IPS-20b (cell line): ENCODE results near the gene CFL2.
"Not testable (repeated sequence)": the region's sequence is repeated elsewhere in the genome, so short reads cannot be mapped to it uniquely, and the experiment has no call there.

Experiments used
- H3K27ac ChIP-seq: one replicate; pipeline ENCODE4 v1.5.1; 2013; ENCODE audit warnings: low read length
- H3K27me3 ChIP-seq: 2 replicates; pipeline ENCODE4 v1.6.1; 2013; ENCODE audit warnings: mild to moderate bottlenecking, low read length, inconsistent platforms; ENCODE audit not compliant: insufficient read depth
- H3K36me3 ChIP-seq: 2 replicates; pipeline ENCODE4 v1.6.1; 2013; ENCODE audit warnings: low read depth, mild to moderate bottlenecking, inconsistent platforms, low read length, moderate library complexity; ENCODE audit not compliant: insufficient read depth
- H3K4me1 ChIP-seq: 2 replicates; pipeline ENCODE4 v1.6.1; 2013; ENCODE audit warnings: mild to moderate bottlenecking, control low read depth, inconsistent platforms, low read length, moderate library complexity; ENCODE audit not compliant: insufficient read depth
- H3K4me3 ChIP-seq: 2 replicates; pipeline ENCODE4 v1.5.1; 2013; ENCODE audit warnings: mild to moderate bottlenecking, low read length, inconsistent platforms
- H3K9ac ChIP-seq: 2 replicates; pipeline ENCODE4 v1.6.1; 2013; ENCODE audit warnings: low read depth, mild to moderate bottlenecking, inconsistent platforms, low read length, moderate library complexity
- H3K9me3 ChIP-seq: 2 replicates; pipeline ENCODE4 v1.6.1; 2013; ENCODE audit warnings: mild to moderate bottlenecking, low read depth, low read length, inconsistent platforms; ENCODE audit not compliant: insufficient read depth

The CFL2 gene

GRCh38 chr14:34714320-34715126 is at the start of gene CFL2:
TSS of gene CFL2 (minus strand) at chr14:34714593. CDS start at chr14:34714540, 53 bp downstream.
- Histone ChIP-seq H3K9me3 (no peaks in the 10 kb centered on the region), H3K9ac (peak within 1 kb of the TSS; percentile 99), H3K27me3 (peaks cover 15% of the 10 kb centered on the region), H3K4me1 (peaks cover 5% of the 10 kb centered on the region; the same call in 1 of the 2 replicates), H3K36me3 (peaks cover 18% of the 10 kb centered on the region), H3K4me3 (peak within 1 kb of the TSS; percentile 100), H3K27ac (no peak within 1 kb of the TSS)

GRCh38 chr14:34755215-34755614 is 40.8 kb upstream of the CFL2 start:
- H3K9me3 ChIP-seq: no peaks in the 10 kb centered on the region
- no peak overlapping the region for H3K27ac ChIP-seq
- peaks cover 22% of the 10 kb centered on the region; the same call in 1 of the 2 replicates for H3K36me3 ChIP-seq
- H3K4me3 ChIP-seq: no peak overlapping the region
- H3K27me3 ChIP-seq: no peaks in the 10 kb centered on the region
- no peak overlapping the region for H3K9ac ChIP-seq
- no peaks in the 10 kb centered on the region for H3K4me1 ChIP-seq

- Histone ChIP-seq H3K27me3 (no peaks in the 10 kb centered on the region), H3K27ac (no peak overlapping the region), H3K36me3 (peaks cover 18% of the 10 kb centered on the region; the same call in 1 of the 2 replicates), H3K4me1 (no peaks in the 10 kb centered on the region), H3K4me3 (no peak overlapping the region), H3K9ac (no peak overlapping the region), H3K9me3 (no peaks in the 10 kb centered on the region)
These were observed 40.3 kb upstream of the CFL2 start for GRCh38 chr14:34754687-34755086.

GRCh38 chr14:34750670-34751069 is 36.3 kb upstream of the CFL2 start:
- H3K36me3 ChIP-seq: peaks cover 13% of the 10 kb centered on the region; the same call in 1 of the 2 replicates
- H3K4me1 ChIP-seq: no peaks in the 10 kb centered on the region
- H3K27me3 ChIP-seq: no peaks in the 10 kb centered on the region
- no peak overlapping the region for H3K9ac ChIP-seq
- no peak overlapping the region for H3K27ac ChIP-seq
- no peaks in the 10 kb centered on the region for H3K9me3 ChIP-seq
- no peak overlapping the region for H3K4me3 ChIP-seq

- Histone ChIP-seq H3K36me3 (peaks cover 13% of the 10 kb centered on the region; the same call in 1 of the 2 replicates), H3K4me1 (no peaks in the 10 kb centered on the region), H3K27me3 (no peaks in the 10 kb centered on the region), H3K9me3 (no peaks in the 10 kb centered on the region), H3K4me3 (no peak overlapping the region), H3K9ac (no peak overlapping the region), H3K27ac (no peak overlapping the region)
These were observed 35.8 kb upstream of the CFL2 start for GRCh38 chr14:34750233-34750632.

GRCh38 chr14:34749408-34749807 is 35.0 kb upstream of the CFL2 start:
- Histone ChIP-seq H3K4me1 (no peaks in the 10 kb centered on the region), H3K4me3 (no peak overlapping the region), H3K36me3 (peaks cover 13% of the 10 kb centered on the region; the same call in 1 of the 2 replicates), H3K27ac (no peak overlapping the region), H3K27me3 (no peaks in the 10 kb centered on the region), H3K9ac (no peak overlapping the region), H3K9me3 (no peaks in the 10 kb centered on the region)

GRCh38 chr14:34742270-34743115 is 28.1 kb upstream of the CFL2 start:
- H3K27ac ChIP-seq: no peak overlapping the region

GRCh38 chr14:34741840-34742239 is 27.4 kb upstream of the CFL2 start:
- Histone ChIP-seq H3K27ac (no peak overlapping the region), H3K9me3 (no peaks in the 10 kb centered on the region), H3K4me1 (no peaks in the 10 kb centered on the region), H3K9ac (no peak overlapping the region), H3K4me3 (no peak overlapping the region), H3K27me3 (no peaks in the 10 kb centered on the region), H3K36me3 (no peaks in the 10 kb centered on the region)

More at GRCh38 chr14:34742270-34743115, 28.1 kb upstream of the CFL2 start:
- Histone ChIP-seq H3K36me3 (no peaks in the 10 kb centered on the region), H3K9me3 (no peaks in the 10 kb centered on the region), H3K4me1 (no peaks in the 10 kb centered on the region), H3K4me3 (no peak overlapping the region), H3K27me3 (no peaks in the 10 kb centered on the region), H3K9ac (no peak overlapping the region)

- not testable (repeated sequence) for H3K27me3 ChIP-seq, H3K4me1 ChIP-seq, H3K4me3 ChIP-seq, H3K27ac ChIP-seq, H3K36me3 ChIP-seq, H3K9me3 ChIP-seq, H3K9ac ChIP-seq
These were observed 25.7 kb upstream of the CFL2 start for GRCh38 chr14:34740139-34740538.

- not testable (repeated sequence) for H3K4me3 ChIP-seq, H3K27ac ChIP-seq, H3K9ac ChIP-seq, H3K36me3 ChIP-seq, H3K4me1 ChIP-seq, H3K9me3 ChIP-seq, H3K27me3 ChIP-seq
These were observed 22.7 kb upstream of the CFL2 start for GRCh38 chr14:34737079-34737478.

- Histone ChIP-seq H3K9ac (no peak overlapping the region), H3K4me3 (no peak overlapping the region), H3K4me1 (no peaks in the 10 kb centered on the region), H3K36me3 (no peaks in the 10 kb centered on the region), H3K9me3 (no peaks in the 10 kb centered on the region), H3K27me3 (no peaks in the 10 kb centered on the region), H3K27ac (no peak overlapping the region)
These were observed 18.9 kb upstream of the CFL2 start for GRCh38 chr14:34733245-34733644.
